GM12891 (cell line): ENCODE measurements around the gene KCNT1.

ENCODE experiments used
- PAX5 ChIP-seq: IDR thresholded peaks from 2 replicates; pipeline ENCODE4 v1.6.1; 2011; ENCODE audit warnings: low read length, moderate library complexity, mild to moderate bottlenecking; ENCODE audit not compliant: insufficient read depth, severe bottlenecking
- POLR2A ChIP-seq: IDR thresholded peaks from 2 replicates; pipeline ENCODE4 v1.6.1; 2011; ENCODE audit warnings: low read depth, low read length, control low read depth
- POLR2AphosphoS5 ChIP-seq: IDR thresholded peaks from 2 replicates; pipeline ENCODE4 v1.6.1; 2011; ENCODE audit warnings: low read depth, low read length, control low read depth
- SPI1 ChIP-seq: IDR thresholded peaks from 2 replicates; pipeline ENCODE4 v1.6.1; 2011; ENCODE audit warnings: low read depth, low read length, control low read depth
- TAF1 ChIP-seq: IDR thresholded peaks from 2 replicates; pipeline ENCODE4 v1.6.1; 2011; ENCODE audit warnings: low read depth, low read length, control low read depth

DNA sequence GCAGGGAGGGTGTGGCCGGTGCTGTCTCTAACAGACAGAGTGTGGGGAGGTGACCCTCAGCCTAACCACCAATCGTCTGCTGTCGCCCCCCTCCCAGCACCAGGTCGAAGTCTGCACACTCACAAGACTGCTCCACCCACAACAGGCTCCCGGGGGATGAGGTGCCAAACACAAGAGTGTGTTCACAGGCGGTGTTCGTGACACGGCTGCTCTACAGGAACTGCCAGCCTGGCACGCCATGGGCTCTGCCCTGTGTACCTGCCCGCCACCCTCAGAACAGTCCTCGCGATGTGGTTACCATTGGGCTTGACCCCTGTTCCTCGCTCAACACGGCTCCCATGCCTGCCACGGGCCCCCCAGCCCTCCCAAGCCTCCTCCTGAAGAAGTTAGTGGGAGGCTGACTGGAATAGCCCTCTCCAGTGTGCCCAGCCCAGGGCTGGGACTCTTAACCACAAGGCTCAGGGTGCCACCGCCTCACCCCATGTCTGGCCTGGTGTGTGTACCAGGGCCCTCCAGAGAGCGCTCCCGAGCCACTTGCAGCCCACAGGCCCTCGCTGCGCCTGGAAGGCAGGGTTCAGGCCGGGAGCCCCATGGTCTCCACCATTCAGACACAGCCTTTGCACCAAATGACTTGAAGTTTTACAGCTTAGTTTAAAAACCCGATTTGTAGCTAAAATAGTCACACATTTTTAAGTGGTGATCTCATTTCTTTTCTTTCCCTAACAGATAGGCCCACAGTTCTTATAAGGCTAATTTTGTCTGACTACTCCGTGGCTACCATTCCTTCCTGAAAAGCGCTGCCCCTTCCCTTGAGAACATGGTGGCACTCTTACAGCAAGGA, 102.8 kb downstream of the KCNT1 start:
- no peak for TF ChIP-seq SPI1
- TF ChIP-seq POLR2AphosphoS5, result no peak
- no peak for TF ChIP-seq POLR2A
- TF ChIP-seq PAX5, result no peak
- no peak for TF ChIP-seq TAF1
